Measurements from ENCODE around the gene SHISA4. TPM values are rescaled to one million over a fixed set of nuclear protein-coding genes. Genes with fewer than 3 reads are reported as not detected.

SHISA4 gene
- total and polyA plus RNA-seq, 2 of the 8 experiments (the other 6 are each of a cell fraction or from before 2014, with no cell fraction given) = 7.8 to 28.9 TPM

- no peak overlapping the region for H3K4me3 ChIP-seq (ENCODE audit: extremely low read depth in 1 of 4, insufficient read depth in 2 of 4, low read depth in 3 of 4, low read length in 4 of 4)
- no peak overlapping the region for H2BK5ac ChIP-seq (ENCODE audit: low read depth, low read length)
- H2AFZ ChIP-seq (ENCODE audit: low read length) = no peak overlapping the region
- no peaks in the 10 kb centered on the region for H3K27me3 ChIP-seq (replicated peaks in 1 of 4; ENCODE audit: control insufficient read depth in 3 of 4, extremely low read depth in 1 of 4, insufficient read depth in 3 of 4, low read length in 3 of 4)
- H2AK5ac ChIP-seq (ENCODE audit: low read depth, low read length) = no peak overlapping the region
- WGBS, 2 experiments (ENCODE audit: extremely low coverage in 1 of 2, insufficient coverage in 1 of 2, insufficient read length in 1 of 2, insufficient replicate concordance in 2 of 2, low coverage in 1 of 2, low lambda C conversion rate in 2 of 2, missing lambda C conversion rate in 1 of 2) = 75% methylated on average over 4 of the region's 4 CpGs; no CpG with 5 or more reads in 1 of the 2 experiments
- no peak overlapping the region for H4K8ac ChIP-seq (ENCODE audit: extremely low read depth, insufficient read depth, low read length)
- no peak overlapping the region for H3K4me2 ChIP-seq (ENCODE audit: insufficient read depth in 1 of 2, low read depth in 2 of 2, low read length in 2 of 2)
- ChIA-PET CTCF (ENCODE audit: partially characterized antibody) (interaction anchor here (0.6 to 14.8 kb wide), 11 partner anchors 10 to 222 kb away, joined by 3 to 244 read pairs (median 6); partner anchors contain the start of gene LMOD1), POLR2A (ENCODE audit: partially characterized antibody) (interaction anchor here (1.2 to 1.5 kb wide), 2 partner anchors 15 to 18 kb away, joined by 3 to 4 read pairs; no protein-coding TSS in a partner anchor)
- no peak overlapping the region for H3K4ac ChIP-seq (replicated peaks; ENCODE audit: insufficient read length, low read depth, low read length)
- no peak overlapping the region for H4K5ac ChIP-seq (ENCODE audit: insufficient read length, low read depth, low read length)
- H2BK120ac ChIP-seq (replicated peaks; ENCODE audit: low read depth, low read length) = no peak overlapping the region
- no peaks in the 10 kb centered on the region for H3K9me3 ChIP-seq (ENCODE audit: insufficient read depth in 2 of 2, low read depth in 1 of 2, low read length in 1 of 2)
- H3K56ac ChIP-seq (replicated peaks; ENCODE audit: insufficient read length, low read depth, low read length) = no peak overlapping the region
- H4K91ac ChIP-seq (replicated peaks; ENCODE audit: insufficient read length, low read length) = no peak overlapping the region
- H3K79me1 ChIP-seq (ENCODE audit: low read depth, low read length) = no peaks in the 10 kb centered on the region
- H4K20me1 ChIP-seq (replicated peaks in 1 of 2; ENCODE audit: control insufficient read depth in 1 of 2, insufficient read depth in 2 of 2, low read length in 2 of 2) = no peaks in the 10 kb centered on the region
- TF ChIP-seq SP4 (IDR thresholded peaks at IDR 0.05; ENCODE audit: low read length) = no peak
- TF ChIP-seq SIX5 (IDR thresholded peaks at IDR 0.05; ENCODE audit: low read depth, low read length) = no peak
- TF ChIP-seq EGR1 (IDR thresholded peaks at IDR 0.05; ENCODE audit: borderline replicate concordance, low read depth, low read length) = no peak
- no peak for TF ChIP-seq GABPA (IDR thresholded peaks at IDR 0.05; ENCODE audit: borderline replicate concordance, insufficient read depth, low read length)
- TF ChIP-seq BRCA1 (IDR thresholded peaks at IDR 0.05; ENCODE audit: low read depth, low read length) = no peak
- no peak for TF ChIP-seq EZH2 (IDR thresholded peaks at IDR 0.05; ENCODE audit: low read depth, low read length, severe bottlenecking)
- TF ChIP-seq CREB1 (IDR thresholded peaks at IDR 0.05) = no peak
- TF ChIP-seq PHF8 (conservative IDR thresholded peaks at IDR 0.05; ENCODE audit: low read depth, low read length) = no peak
- no peak for TF ChIP-seq NANOG (IDR thresholded peaks at IDR 0.05; ENCODE audit: insufficient read depth, low read depth, low read length, poor library complexity, severe bottlenecking)
- no peak for TF ChIP-seq MAFK (IDR thresholded peaks at IDR 0.05; ENCODE audit: low read depth, low read length)
- no peak for TF ChIP-seq SIRT6 (IDR thresholded peaks at IDR 0.05; ENCODE audit: low read length)
- no peak for TF ChIP-seq CHD2 (IDR thresholded peaks at IDR 0.05; ENCODE audit: low read length)
- TF ChIP-seq CEBPB (IDR thresholded peaks at IDR 0.05; ENCODE audit: low read depth, low read length) = no peak
- peaks cover 6 to 15% (median 12%) of the 10 kb centered on the region in 4 experiments for H3K4me1 ChIP-seq (replicated peaks in 1 of 4; ENCODE audit: control insufficient read depth in 3 of 4, insufficient read depth in 4 of 4, low read length in 3 of 4)
- no peak overlapping the region for H3K23ac ChIP-seq (ENCODE audit: insufficient read length)
- no peak overlapping the region for H2BK12ac ChIP-seq (ENCODE audit: low read depth, low read length)
- no peak overlapping the region for H2BK20ac ChIP-seq (ENCODE audit: low read length)
- H3K9ac ChIP-seq (replicated peaks in 1 of 4; ENCODE audit: extremely low read depth in 1 of 4, low read depth in 3 of 4, low read length in 3 of 4) = no peak overlapping the region
- no peaks in the 10 kb centered on the region; the same call in none of the 2 replicates for H3K23me2 ChIP-seq (ENCODE audit: low read depth, low read length)
- H3K27ac ChIP-seq (ENCODE audit: low read depth, low read length) = no peak overlapping the region
- no peak for FAIRE-seq
- H3K79me2 ChIP-seq (ENCODE audit: control insufficient read depth in 1 of 2, insufficient read depth in 2 of 2, low read length in 2 of 2) = no peaks in the 10 kb centered on the region
- no peak overlapping the region for H3K14ac ChIP-seq (ENCODE audit: insufficient read length)
- no peak overlapping the region for H3K18ac ChIP-seq (ENCODE audit: extremely low read depth, low read length)
- DNase-seq (ENCODE audit: low read depth in 1 of 2, low spot score in 2 of 2) = no peak
- no peak overlapping the region for H2BK15ac ChIP-seq (ENCODE audit: low read length)
- H3K36me3 ChIP-seq (ENCODE audit: control insufficient read depth in 2 of 4, insufficient read depth in 4 of 4, low read length in 3 of 4) = no peaks in the 10 kb centered on the region
These were observed 10.3 kb downstream of the SHISA4 start for GRCh38 chr1:201898992-201899391.

Measured in H1 (cell line).